Neural progenitor cell (in vitro differentiated cells): ENCODE data around the gene LIPC. TPM values are rescaled to one million over a fixed set of nuclear protein-coding genes. Genes with fewer than 3 reads are reported as not detected.

Experiments
- DNase-seq: peaks from one replicate; pipeline ENCODE4 v3.0.0-alpha.2; 2016; ENCODE audit warnings: low spot score
- H2AFZ ChIP-seq: fragments of 200-600 bp; sonication (generic); replicated peaks from 2 replicates; pipeline ENCODE4 v1.6.1; 2016; ENCODE audit warnings: antibody characterized with exemption
- H3F3A ChIP-seq: fragments of 200-600 bp; sonication (generic); 2 replicates; pipeline ENCODE4 v1.6.1; 2016; ENCODE audit warnings: antibody characterized with exemption, low read depth
- H3K27ac ChIP-seq: fragments of 200-600 bp; sonication (generic); 2 replicates; pipeline ENCODE4 v1.5.1; 2016; ENCODE audit warnings: mild to moderate bottlenecking
- H3K27me3 ChIP-seq: fragments of 200-600 bp; sonication (generic); 2 replicates; pipeline ENCODE4 v1.6.1; 2016; ENCODE audit warnings: mild to moderate bottlenecking, moderate library complexity
- H3K36me3 ChIP-seq: fragments of 200-600 bp; sonication (generic); 2 replicates; pipeline ENCODE4 v1.5.1; 2016
- H3K4me1 ChIP-seq: fragments of 200-600 bp; sonication (generic); 2 replicates; pipeline ENCODE4 v1.6.1; 2016; ENCODE audit warnings: mixed run types
- H3K4me2 ChIP-seq: fragments of 200-600 bp; sonication (generic); 2 replicates; pipeline ENCODE4 v1.6.1; 2016
- H3K4me3 ChIP-seq: fragments of 200-600 bp; sonication (generic); 2 replicates; pipeline ENCODE4 v1.5.1; 2016
- H3K79me2 ChIP-seq: fragments of 200-600 bp; sonication (generic); 2 replicates; pipeline ENCODE4 v1.6.1; 2016; ENCODE audit warnings: low read depth
- H3K9ac ChIP-seq: fragments of 200-600 bp; sonication (generic); 2 replicates; pipeline ENCODE4 v1.6.1; 2016
- H3K9me3 ChIP-seq: fragments of 200-600 bp; sonication (generic); 2 replicates; pipeline ENCODE4 v1.5.1; 2016; ENCODE audit warnings: low read depth
- H4K20me1 ChIP-seq: fragments of 200-600 bp; sonication (generic); 2 replicates; pipeline ENCODE4 v1.6.1; 2016; ENCODE audit warnings: low read depth
- H3K27ac Mint-ChIP-seq: 3 replicates; pipeline ENCODE4 v1.8.0; 2021; ENCODE audit warnings: mixed read lengths
- H3K27me3 Mint-ChIP-seq: 2 replicates; pipeline ENCODE4 v1.8.0; 2022; ENCODE audit warnings: low read depth, mild to moderate bottlenecking, inconsistent platforms, moderate library complexity, mixed read lengths; ENCODE audit not compliant: insufficient read depth
- H3K36me3 Mint-ChIP-seq: 3 replicates; pipeline ENCODE4 v1.8.0; 2021; ENCODE audit warnings: mixed read lengths
- H3K4me1 Mint-ChIP-seq: 3 replicates; pipeline ENCODE4 v1.8.0; 2021; ENCODE audit warnings: mixed read lengths
- H3K4me3 Mint-ChIP-seq: 3 replicates; pipeline ENCODE4 v1.8.0; 2021; ENCODE audit warnings: mild to moderate bottlenecking, moderate library complexity, mixed read lengths
- H3K9me3 Mint-ChIP-seq: 3 replicates; pipeline ENCODE4 v1.8.0; 2020; ENCODE audit warnings: mixed read lengths
- EZH2 ChIP-seq: fragments of 200-600 bp; sonication (generic); IDR thresholded peaks from 2 replicates; pipeline ENCODE4 v1.6.1; 2017; ENCODE audit warnings: antibody characterized with exemption, mild to moderate bottlenecking, moderate library complexity
- EZH2phosphoT487 ChIP-seq: fragments of 200-600 bp; sonication (generic); IDR thresholded peaks from 2 replicates; pipeline ENCODE4 v1.6.1; 2017; ENCODE audit warnings: antibody characterized with exemption
- total RNA-seq: library from RNA; depleted of rRNA; stranded (reverse); fragments of >200 nt; gene quantifications from 2 replicates; pipeline ENCODE4 v1.2.3, GENCODE V29; 2015; ENCODE audit warnings: low replicate concordance
- TF ChIP-seq, protein P1 (sequence below): fragments of 200-600 bp; sonication (generic); IDR thresholded peaks from 2 replicates; pipeline ENCODE4 v1.5.1; 2017; ENCODE audit warnings: antibody characterized with exemption, mild to moderate bottlenecking

Gene LIPC
- total RNA-seq, 1 donor from 2014 or later = not detected

DNA sequence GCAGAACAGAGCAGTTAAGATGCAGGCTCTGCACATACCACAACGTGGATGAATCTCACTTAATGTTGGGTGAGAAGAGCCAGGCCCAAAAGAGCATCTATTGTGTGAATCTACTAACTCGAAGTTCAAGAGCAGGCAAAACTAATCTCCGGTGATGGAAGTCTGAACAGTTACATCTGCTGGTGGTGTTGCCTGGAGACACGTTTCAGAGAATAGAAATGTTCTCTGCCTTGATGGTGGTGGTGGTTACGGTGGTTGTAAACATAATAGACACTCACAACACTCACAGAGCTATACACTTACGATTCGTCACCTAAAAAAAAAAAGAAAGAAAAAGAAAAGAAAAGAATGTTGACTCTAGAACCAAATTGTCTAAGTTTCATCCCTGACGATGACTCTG, 86.8 kb downstream of the LIPC start:
- H3K9me3 Mint-ChIP-seq = peaks cover 5% of the 10 kb centered on the region
- Histone ChIP-seq H3K79me2 (no peaks in the 10 kb centered on the region), H3K4me3 (no peak overlapping the region), H3K27ac (no peak overlapping the region), H2AFZ (no peak overlapping the region), H3K36me3 (no peaks in the 10 kb centered on the region), H4K20me1 (no peaks in the 10 kb centered on the region), H3K4me1 (peaks cover 14% of the 10 kb centered on the region), H3K27me3 (no peaks in the 10 kb centered on the region), H3K9ac (no peak overlapping the region), H3F3A (no peaks in the 10 kb centered on the region), H3K9me3 (no peaks in the 10 kb centered on the region), H3K4me2 (no peak overlapping the region)
- no peak overlapping the region for H3K4me3 Mint-ChIP-seq
- H3K4me1 Mint-ChIP-seq = peaks cover 50% of the 10 kb centered on the region
- peaks cover 10% of the 10 kb centered on the region for H3K27me3 Mint-ChIP-seq
- peak overlapping the region; percentile 43 for H3K27ac Mint-ChIP-seq
- DNase-seq = no peak
- TF ChIP-seq EZH2 (no peak), EZH2phosphoT487 (no peak)
- TF ChIP-seq, protein P1, sequence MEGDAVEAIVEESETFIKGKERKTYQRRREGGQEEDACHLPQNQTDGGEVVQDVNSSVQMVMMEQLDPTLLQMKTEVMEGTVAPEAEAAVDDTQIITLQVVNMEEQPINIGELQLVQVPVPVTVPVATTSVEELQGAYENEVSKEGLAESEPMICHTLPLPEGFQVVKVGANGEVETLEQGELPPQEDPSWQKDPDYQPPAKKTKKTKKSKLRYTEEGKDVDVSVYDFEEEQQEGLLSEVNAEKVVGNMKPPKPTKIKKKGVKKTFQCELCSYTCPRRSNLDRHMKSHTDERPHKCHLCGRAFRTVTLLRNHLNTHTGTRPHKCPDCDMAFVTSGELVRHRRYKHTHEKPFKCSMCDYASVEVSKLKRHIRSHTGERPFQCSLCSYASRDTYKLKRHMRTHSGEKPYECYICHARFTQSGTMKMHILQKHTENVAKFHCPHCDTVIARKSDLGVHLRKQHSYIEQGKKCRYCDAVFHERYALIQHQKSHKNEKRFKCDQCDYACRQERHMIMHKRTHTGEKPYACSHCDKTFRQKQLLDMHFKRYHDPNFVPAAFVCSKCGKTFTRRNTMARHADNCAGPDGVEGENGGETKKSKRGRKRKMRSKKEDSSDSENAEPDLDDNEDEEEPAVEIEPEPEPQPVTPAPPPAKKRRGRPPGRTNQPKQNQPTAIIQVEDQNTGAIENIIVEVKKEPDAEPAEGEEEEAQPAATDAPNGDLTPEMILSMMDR = no peak
- H3K36me3 Mint-ChIP-seq = no peaks in the 10 kb centered on the region

DNA sequence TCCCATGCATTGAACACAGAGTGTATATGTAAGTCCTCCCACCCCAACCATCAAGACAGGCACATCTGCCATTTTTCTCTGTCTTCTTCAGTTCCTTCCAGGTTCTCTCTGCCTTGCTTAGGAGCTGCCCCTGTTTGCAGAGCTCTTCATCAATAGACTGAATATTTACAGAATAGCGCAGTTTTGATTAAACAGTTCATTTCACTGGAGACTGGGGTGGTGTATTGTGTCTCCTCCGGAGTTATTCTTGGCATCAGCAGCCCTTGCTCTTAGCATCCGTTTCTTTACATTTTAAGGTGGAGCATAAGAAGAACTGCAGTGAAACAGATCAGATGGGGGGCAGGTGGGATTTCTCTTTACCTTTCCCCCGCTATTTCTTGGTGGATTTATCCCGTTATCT, 87.7 kb downstream of the LIPC start:
- Mint-ChIP-seq H3K36me3 (no peaks in the 10 kb centered on the region), H3K4me1 (peaks cover 45% of the 10 kb centered on the region), H3K9me3 (peaks cover 5% of the 10 kb centered on the region), H3K27ac (peak overlapping the region; percentile 75), H3K4me3 (no peak overlapping the region), H3K27me3 (peaks cover 12% of the 10 kb centered on the region)
- no peak for DNase-seq
- Histone ChIP-seq H3K27ac (no peak overlapping the region), H3K27me3 (no peaks in the 10 kb centered on the region), H3K4me3 (no peak overlapping the region), H4K20me1 (no peaks in the 10 kb centered on the region), H3K4me2 (no peak overlapping the region), H3K9me3 (no peaks in the 10 kb centered on the region), H3K36me3 (no peaks in the 10 kb centered on the region), H3K9ac (no peak overlapping the region), H3F3A (no peaks in the 10 kb centered on the region), H3K4me1 (peaks cover 14% of the 10 kb centered on the region), H2AFZ (no peak overlapping the region), H3K79me2 (no peaks in the 10 kb centered on the region)
- TF ChIP-seq EZH2phosphoT487 = no peak
- no peak for TF ChIP-seq EZH2

DNA sequence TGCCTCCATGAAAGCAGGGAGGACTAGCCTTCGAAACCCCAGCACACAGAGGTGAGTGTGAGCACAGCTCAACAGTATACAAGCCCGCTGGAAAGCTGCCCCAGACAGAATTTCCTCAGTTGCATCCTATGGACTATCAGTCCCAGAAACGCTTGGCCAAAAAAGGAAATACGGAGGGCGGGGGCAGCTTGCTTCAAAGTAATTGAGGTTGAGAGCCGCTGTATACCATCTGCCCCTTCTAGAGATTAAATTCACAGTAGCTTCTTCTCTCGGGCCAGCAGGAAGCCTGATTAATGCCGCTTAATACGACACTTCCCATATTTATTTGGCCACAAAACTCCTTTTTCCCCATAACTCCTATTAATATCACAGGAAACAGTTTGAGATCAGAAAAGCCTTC, 88.7 kb downstream of the LIPC start:
- no peak for DNase-seq
- H3K27ac ChIP-seq = no peak overlapping the region

DNA sequence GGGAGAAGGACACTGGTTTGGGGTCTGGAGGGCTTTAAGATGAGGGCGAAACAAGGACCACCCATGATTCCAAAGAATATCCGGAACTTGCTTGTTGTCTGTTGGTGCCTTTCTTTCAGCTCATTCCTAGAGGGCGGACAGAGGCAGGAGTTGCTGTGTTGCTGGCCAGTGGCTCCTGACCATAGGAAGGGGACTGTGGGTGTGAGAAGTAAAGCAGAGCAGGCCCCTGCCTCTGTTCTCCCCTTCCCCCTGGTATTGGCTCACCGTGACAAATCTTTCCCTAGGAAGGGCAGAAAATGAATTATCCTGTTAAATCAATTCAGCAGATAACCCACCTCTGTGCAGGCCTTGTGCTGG, 89.1 kb downstream of the LIPC start:
- Mint-ChIP-seq H3K4me1 (peaks cover 45% of the 10 kb centered on the region), H3K4me3 (no peak overlapping the region), H3K9me3 (peaks cover under 1% of the 10 kb centered on the region), H3K27me3 (peaks cover 17% of the 10 kb centered on the region), H3K36me3 (no peaks in the 10 kb centered on the region), H3K27ac (no peak overlapping the region)
- Histone ChIP-seq H3F3A (no peaks in the 10 kb centered on the region), H4K20me1 (no peaks in the 10 kb centered on the region), H3K79me2 (no peaks in the 10 kb centered on the region), H3K4me1 (peaks cover 14% of the 10 kb centered on the region), H3K27ac (no peak overlapping the region), H3K36me3 (no peaks in the 10 kb centered on the region), H3K4me3 (no peak overlapping the region), H3K27me3 (no peaks in the 10 kb centered on the region), H3K9me3 (no peaks in the 10 kb centered on the region), H3K4me2 (no peak overlapping the region), H2AFZ (peak overlapping the region; percentile 58), H3K9ac (no peak overlapping the region)
- TF ChIP-seq, protein P1 = no peak
- TF ChIP-seq EZH2phosphoT487 (no peak), EZH2 (no peak)
- peak; percentile 52 for DNase-seq

More for the DNA sequence above, 88.7 kb downstream of the LIPC start:
- no peaks in the 10 kb centered on the region for H3K36me3 ChIP-seq
- Mint-ChIP-seq H3K4me1 (peaks cover 45% of the 10 kb centered on the region), H3K9me3 (peaks cover 3% of the 10 kb centered on the region), H3K27me3 (peaks cover 14% of the 10 kb centered on the region), H3K36me3 (no peaks in the 10 kb centered on the region), H3K4me3 (no peak overlapping the region), H3K27ac (no peak overlapping the region)
- no peaks in the 10 kb centered on the region for H3K27me3 ChIP-seq
- H3K9me3 ChIP-seq = no peaks in the 10 kb centered on the region
- peak overlapping the region; percentile 17 for H3K4me2 ChIP-seq
- H3F3A ChIP-seq = no peaks in the 10 kb centered on the region
- H3K4me3 ChIP-seq = no peak overlapping the region
- no peak overlapping the region for H3K9ac ChIP-seq
- TF ChIP-seq, protein P1 = no peak
- TF ChIP-seq EZH2 (no peak), EZH2phosphoT487 (no peak)
- no peaks in the 10 kb centered on the region for H3K79me2 ChIP-seq
- peaks cover 14% of the 10 kb centered on the region for H3K4me1 ChIP-seq
- H4K20me1 ChIP-seq = no peaks in the 10 kb centered on the region
- H2AFZ ChIP-seq = peak overlapping the region; percentile 58
